Measurements from ENCODE around the gene PRRG4. TPM values are rescaled to one million over a fixed set of nuclear protein-coding genes. Genes with fewer than 3 reads are reported as not detected.

PRRG4 gene
- total and polyA plus RNA-seq, 2 experiments from 2014 or later, result 1.6 to 1.9 TPM

GRCh38 chr11:32852207-32852606, 22.5 kb downstream of the PRRG4 start:
- H3K9me2 ChIP-seq (ENCODE audit: insufficient read depth), result no peaks in the 10 kb centered on the region
- H3K4me3 ChIP-seq, result no peak overlapping the region
- no peaks in the 10 kb centered on the region for H3F3A ChIP-seq (replicated peaks; ENCODE audit: low read depth)
- no peaks in the 10 kb centered on the region for H3K27me3 ChIP-seq (ENCODE audit: insufficient read depth)
- H3K79me2 ChIP-seq (replicated peaks; ENCODE audit: insufficient read depth), result no peaks in the 10 kb centered on the region
- Mint-ChIP-seq H3K27me3 (ENCODE audit: insufficient read depth, low read depth, poor library complexity) (no peaks in the 10 kb centered on the region), H3K4me1 (peaks cover 6% of the 10 kb centered on the region; the same call in 1 of the 3 replicates), H3K27ac (no peak overlapping the region), H3K36me3 (ENCODE audit: low read depth) (no peaks in the 10 kb centered on the region), H3K9me3 (no peaks in the 10 kb centered on the region; the same call in 2 of the 3 replicates), H3K4me3 (no peak overlapping the region)
- no peak overlapping the region for H2AFZ ChIP-seq
- TF ChIP-seq, protein P1, sequence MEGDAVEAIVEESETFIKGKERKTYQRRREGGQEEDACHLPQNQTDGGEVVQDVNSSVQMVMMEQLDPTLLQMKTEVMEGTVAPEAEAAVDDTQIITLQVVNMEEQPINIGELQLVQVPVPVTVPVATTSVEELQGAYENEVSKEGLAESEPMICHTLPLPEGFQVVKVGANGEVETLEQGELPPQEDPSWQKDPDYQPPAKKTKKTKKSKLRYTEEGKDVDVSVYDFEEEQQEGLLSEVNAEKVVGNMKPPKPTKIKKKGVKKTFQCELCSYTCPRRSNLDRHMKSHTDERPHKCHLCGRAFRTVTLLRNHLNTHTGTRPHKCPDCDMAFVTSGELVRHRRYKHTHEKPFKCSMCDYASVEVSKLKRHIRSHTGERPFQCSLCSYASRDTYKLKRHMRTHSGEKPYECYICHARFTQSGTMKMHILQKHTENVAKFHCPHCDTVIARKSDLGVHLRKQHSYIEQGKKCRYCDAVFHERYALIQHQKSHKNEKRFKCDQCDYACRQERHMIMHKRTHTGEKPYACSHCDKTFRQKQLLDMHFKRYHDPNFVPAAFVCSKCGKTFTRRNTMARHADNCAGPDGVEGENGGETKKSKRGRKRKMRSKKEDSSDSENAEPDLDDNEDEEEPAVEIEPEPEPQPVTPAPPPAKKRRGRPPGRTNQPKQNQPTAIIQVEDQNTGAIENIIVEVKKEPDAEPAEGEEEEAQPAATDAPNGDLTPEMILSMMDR (conservative IDR thresholded peaks at IDR 0.05; ENCODE audit: low read depth in 2 of 2), result 0 out of 4 replicates have a peak, but pooled peaks of 1 of the 2 experiments have one; percentile 13
- TF ChIP-seq ETS1 (IDR thresholded peaks at IDR 0.05) (no peak), CREB1 (CRISPR knock-in tag; IDR thresholded peaks at IDR 0.05; ENCODE audit: low read depth) (no peak), NANOG (IDR thresholded peaks at IDR 0.05; ENCODE audit: borderline replicate concordance) (no peak), STAT1 (IDR thresholded peaks at IDR 0.05; ENCODE audit: unreplicated experiment) (no peak)
- no peaks in the 10 kb centered on the region for H3K36me3 ChIP-seq (ENCODE audit: insufficient read depth)
- DNase-seq (ENCODE audit: low spot score) (no peak), ATAC-seq (peak; percentile 30; the same call in 1 of the 3 replicates)
- H3K4me1 ChIP-seq (ENCODE audit: insufficient read depth), result no peaks in the 10 kb centered on the region
- no peak overlapping the region for H3K4me2 ChIP-seq
- no peak overlapping the region for H3K27ac ChIP-seq (ENCODE audit: low read depth)
- no peaks in the 10 kb centered on the region for H4K20me1 ChIP-seq (replicated peaks; ENCODE audit: insufficient read depth)

GRCh38 chr11:32855601-32856000, 25.9 kb downstream of the PRRG4 start:
- ATAC-seq (no peak), DNase-seq (ENCODE audit: low spot score) (no peak)
- TF ChIP-seq ZNF114 (CRISPR knock-in tag; IDR thresholded peaks at IDR 0.05) (no peak), CREB1 (CRISPR knock-in tag; IDR thresholded peaks at IDR 0.05; ENCODE audit: low read depth) (no peak), ZNF331 (CRISPR knock-in tag; IDR thresholded peaks at IDR 0.05; ENCODE audit: low read depth) (no peak), NANOG (IDR thresholded peaks at IDR 0.05; ENCODE audit: borderline replicate concordance) (no peak), JUNB (IDR thresholded peaks at IDR 0.05; ENCODE audit: unreplicated experiment) (no peak), STAT1 (IDR thresholded peaks at IDR 0.05; ENCODE audit: unreplicated experiment) (no peak), POLR2AphosphoS5 (IDR thresholded peaks at IDR 0.05; ENCODE audit: low read depth) (no peak), ZNF462 (CRISPR knock-in tag; IDR thresholded peaks at IDR 0.05) (no peak)
- TF ChIP-seq, protein P1 (conservative IDR thresholded peaks at IDR 0.05; ENCODE audit: low read depth in 2 of 2), result no peak

More at GRCh38 chr11:32855601-32856000, 25.9 kb downstream of the PRRG4 start:
- Histone ChIP-seq H4K20me1 (replicated peaks; ENCODE audit: insufficient read depth) (no peaks in the 10 kb centered on the region), H3F3A (replicated peaks; ENCODE audit: low read depth) (no peaks in the 10 kb centered on the region), H3K9me2 (ENCODE audit: insufficient read depth) (no peaks in the 10 kb centered on the region), H2AFZ (no peak overlapping the region), H3K4me2 (no peak overlapping the region), H3K27ac (ENCODE audit: low read depth) (no peak overlapping the region), H3K4me3 (no peak overlapping the region), H3K36me3 (ENCODE audit: insufficient read depth) (no peaks in the 10 kb centered on the region), H3K79me2 (replicated peaks; ENCODE audit: insufficient read depth) (no peaks in the 10 kb centered on the region), H3K4me1 (ENCODE audit: insufficient read depth) (no peaks in the 10 kb centered on the region), H3K27me3 (ENCODE audit: insufficient read depth) (no peaks in the 10 kb centered on the region)
- Mint-ChIP-seq H3K4me1 (peaks cover 6% of the 10 kb centered on the region; the same call in 1 of the 3 replicates), H3K4me3 (no peak overlapping the region), H3K9me3 (no peaks in the 10 kb centered on the region), H3K27me3 (ENCODE audit: insufficient read depth, low read depth, poor library complexity) (no peaks in the 10 kb centered on the region), H3K36me3 (ENCODE audit: low read depth) (no peaks in the 10 kb centered on the region), H3K27ac (no peak overlapping the region)
